LoVo (cell line): ENCODE data around the gene CPNE9.

Experiments
- DNase-seq: peaks from one replicate; pipeline ENCODE4 v3.0.0-alpha.2; 2016; ENCODE audit warnings: low spot score

CPNE9 gene, protein sequence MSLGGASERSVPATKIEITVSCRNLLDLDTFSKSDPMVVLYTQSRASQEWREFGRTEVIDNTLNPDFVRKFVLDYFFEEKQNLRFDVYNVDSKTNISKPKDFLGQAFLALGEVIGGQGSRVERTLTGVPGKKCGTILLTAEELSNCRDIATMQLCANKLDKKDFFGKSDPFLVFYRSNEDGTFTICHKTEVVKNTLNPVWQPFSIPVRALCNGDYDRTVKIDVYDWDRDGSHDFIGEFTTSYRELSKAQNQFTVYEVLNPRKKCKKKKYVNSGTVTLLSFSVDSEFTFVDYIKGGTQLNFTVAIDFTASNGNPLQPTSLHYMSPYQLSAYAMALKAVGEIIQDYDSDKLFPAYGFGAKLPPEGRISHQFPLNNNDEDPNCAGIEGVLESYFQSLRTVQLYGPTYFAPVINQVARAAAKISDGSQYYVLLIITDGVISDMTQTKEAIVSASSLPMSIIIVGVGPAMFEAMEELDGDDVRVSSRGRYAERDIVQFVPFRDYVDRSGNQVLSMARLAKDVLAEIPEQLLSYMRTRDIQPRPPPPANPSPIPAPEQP

DNA sequence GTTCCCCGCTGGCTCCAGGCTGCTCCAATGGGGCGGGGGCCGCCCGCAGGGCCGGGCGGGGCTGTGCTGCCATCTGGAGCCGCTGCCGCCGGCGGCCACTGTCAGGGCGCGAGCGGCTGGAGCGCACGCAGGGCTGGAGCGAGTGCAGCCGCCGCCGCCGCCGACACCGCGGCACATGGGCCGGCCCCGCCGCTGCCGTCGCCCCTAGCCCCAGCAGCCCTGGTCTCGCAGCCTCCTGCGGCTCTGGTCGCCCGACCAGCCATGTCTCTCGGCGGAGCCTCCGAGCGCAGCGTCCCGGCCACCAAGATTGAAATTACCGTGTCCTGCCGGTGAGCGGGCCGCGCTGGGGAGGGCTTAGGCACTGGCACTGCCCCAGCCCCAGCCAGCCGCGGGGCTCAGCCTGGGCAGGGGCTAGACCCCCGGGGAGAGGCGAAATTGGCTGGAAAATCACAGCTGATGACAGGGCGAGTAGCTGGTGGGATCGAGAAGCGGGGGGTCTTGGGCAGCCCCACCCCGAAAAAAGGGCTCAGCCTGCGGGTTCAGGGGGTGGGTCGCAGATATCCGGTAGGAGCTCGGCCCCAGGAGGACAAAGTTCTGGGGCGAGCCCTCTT, at the start of gene CPNE9:
TSS of gene CPNE9 (plus strand) at position 98 of the 611 bp plus-strand sequence. CDS start at position 262, 164 bp downstream.
- DNase-seq = no peak

DNA sequence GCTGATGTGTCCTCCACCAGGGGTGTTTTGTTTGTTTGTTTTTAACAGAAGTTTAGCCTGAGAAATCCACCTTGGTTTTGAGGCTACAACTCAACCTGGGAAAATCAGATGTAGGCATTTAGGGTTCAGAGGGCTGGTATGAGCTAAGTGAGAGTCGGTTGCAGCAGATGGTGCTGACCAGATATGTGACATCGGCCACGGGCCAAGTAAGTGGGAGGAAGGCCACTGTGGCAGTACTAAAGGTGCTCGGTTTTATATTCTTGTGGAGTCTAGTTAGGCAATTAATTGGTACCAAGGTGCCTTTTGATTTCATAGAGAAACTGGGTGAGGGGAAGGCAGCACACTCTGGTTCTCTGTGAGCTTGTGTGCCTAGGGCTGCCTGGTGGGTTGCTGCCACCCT, 43.8 kb upstream of the CPNE9 start:
- DNase-seq = no peak

DNA sequence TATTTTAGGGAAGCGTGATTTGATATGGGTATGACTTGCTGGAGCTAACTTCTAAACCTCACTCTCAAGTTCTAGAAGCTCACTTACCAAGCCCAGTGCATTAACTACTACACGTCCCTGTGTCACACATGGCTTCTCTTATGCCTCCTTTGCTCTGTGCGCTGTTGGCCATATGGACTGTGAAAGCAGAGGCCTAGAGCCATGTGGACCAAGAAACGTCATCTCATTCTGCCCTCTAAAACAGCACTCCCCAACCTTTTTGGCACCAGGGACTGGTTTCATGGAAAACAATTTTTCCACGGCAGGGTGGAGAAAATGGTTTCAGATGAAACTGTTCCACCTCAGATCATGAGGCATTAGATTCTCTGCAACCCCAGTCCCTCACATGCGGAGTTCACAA, 42.7 kb upstream of the CPNE9 start:
- DNase-seq = no peak

DNA sequence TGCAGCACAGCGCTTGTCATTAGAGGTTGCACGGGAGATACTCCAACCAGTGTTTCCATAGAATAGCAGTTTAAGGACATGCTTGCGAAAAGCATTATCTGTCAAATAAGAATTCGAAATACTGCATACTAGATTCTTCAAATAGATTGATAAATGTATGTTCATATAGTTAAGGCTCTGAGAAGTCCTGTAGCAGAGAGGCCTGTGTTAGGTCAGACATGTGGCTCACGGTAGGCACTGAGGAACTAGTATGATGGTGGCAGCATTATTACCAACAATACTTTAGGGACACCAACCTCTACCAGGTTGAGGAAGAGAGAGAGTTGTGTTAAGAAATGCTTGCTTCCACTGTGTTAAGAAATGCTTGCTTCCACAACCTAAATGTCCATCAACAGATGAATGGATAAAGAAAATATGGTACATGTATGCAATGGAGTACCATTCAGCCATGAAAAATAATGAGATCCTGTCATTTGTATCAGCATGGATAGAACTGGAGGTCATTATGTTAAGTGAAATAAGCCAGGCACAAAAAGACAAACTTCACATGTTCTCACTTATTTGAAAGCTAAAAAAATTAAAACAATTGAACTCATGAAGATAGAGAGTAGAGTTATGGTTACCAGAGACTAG, 39.4 kb upstream of the CPNE9 start:
- DNase-seq = no peak

DNA sequence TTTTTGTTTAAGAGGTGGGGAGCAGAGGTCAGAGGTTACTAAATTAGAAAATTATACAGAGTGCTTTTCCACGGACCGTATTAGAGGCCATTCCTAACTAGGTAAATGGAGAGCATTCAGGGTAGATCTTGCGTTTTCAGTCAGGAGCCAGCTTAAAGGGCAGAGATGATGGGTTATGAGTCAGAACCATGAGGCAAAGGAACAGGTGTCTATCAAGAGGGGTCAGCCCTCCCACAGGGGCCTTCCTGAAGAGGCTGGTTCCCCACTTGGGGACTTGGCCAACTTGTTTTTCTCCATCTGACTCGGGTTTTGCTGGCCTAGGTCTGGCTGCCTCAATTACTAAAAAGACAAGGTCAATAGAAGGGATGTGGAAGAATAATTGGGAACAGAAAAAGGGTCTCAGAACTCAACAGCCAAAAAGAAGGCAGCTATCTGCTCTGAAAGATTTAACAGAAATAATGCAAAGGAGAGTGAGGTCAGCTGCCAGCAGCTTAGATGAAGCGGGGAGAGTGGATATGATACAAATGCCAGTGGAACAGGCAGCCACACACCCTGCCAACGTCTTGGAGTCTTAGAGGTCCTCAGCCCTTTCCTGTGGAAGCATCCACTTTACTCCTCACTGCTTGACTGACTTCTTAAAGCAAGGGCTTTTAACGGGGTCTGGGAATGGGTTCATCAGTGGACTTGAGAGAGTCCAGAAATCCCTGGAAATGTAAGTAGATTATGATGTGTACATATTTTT, 36.8 kb upstream of the CPNE9 start:
- no peak for DNase-seq

DNA sequence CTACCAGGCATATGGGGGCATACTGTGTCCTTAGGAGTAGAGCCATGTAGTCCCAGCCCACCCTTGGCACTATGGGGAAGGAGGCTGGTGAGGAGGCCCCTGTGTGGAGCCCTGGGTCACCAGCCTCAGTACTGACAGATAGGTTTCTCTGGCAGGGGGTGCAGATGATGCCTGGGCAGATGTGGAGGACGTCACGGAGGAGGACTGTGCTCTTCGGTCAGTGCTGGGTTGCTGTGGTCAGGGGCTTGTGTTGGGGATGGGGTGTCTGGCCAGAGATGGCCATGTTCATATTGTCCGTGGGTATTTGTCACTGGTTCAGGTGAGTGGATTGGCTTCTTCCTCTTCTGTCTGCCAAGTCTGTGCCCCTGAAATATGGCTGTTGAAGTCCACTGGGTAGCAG, 34.4 kb upstream of the CPNE9 start:
- DNase-seq = no peak

DNA sequence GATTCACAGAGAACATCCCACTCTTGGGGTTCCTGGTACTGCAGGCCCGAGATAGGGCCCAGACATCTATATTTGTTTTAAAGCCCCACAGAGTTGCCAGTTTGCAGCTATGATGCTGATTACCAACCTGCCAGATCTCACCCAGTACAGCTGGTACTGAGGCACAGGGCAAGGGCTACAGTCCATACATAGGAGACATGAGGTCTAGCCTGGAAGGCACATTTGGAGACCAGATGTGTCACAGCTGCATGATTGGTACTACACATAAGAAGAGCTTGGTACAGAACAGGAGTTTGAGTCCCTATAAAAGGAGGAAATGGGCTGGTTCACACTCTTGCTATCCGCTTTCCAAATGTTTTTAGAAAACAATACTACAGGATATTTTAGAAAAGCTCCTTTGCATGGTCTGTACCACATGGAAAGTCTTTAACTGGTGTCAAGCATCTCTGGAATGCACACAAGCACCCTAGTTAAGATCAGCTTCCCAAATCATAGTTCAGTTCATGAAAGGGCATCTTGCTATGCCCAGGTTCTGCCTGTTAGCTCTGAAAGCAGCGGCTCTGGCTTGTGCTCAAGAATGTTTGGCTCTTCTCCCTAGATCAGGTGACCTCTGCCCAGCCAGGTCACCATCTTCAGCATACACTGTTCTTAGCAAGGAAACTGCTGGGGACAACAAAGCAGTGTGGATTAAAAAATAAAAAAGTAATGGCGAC, 33.8 kb upstream of the CPNE9 start:
- DNase-seq = peak; percentile 18

DNA sequence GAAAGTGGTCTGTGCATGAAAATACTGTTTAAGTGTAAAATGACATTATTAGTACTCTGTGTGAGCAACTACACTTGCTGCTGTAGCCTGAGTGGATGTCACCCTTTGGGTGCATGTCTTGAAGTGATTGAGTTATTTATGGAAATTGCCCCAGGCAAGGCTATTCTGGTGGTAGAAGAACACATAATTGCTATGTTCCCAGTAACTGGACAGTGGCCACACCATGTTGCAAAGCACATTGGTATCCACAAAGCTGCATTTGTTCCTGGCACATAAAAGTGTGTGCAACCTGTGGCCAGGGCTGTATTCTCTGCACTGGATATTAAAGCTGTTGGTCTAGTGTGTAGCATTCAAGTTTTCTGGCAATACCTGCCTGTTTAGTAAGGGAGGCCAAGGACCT, 30.6 kb upstream of the CPNE9 start:
- no peak for DNase-seq

DNA sequence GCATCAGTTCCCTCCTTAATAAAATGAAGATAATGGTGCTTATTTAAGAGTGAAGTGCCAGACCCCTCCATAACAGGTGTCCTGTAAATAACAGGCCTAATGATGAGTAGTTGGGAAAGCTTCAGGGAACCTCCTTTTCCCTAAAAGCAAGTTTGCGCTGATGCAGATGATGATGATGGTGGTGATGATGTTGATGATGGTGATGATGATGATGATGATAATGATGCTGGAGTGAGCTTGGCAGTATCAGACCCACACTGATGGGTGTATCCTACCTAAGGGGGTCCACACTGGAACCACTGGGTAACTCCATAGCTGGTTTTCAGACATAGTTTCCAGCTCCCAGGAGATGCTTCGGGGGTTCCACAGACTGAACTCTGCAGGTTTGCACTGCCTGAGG, 29.9 kb upstream of the CPNE9 start:
- DNase-seq = no peak

DNA sequence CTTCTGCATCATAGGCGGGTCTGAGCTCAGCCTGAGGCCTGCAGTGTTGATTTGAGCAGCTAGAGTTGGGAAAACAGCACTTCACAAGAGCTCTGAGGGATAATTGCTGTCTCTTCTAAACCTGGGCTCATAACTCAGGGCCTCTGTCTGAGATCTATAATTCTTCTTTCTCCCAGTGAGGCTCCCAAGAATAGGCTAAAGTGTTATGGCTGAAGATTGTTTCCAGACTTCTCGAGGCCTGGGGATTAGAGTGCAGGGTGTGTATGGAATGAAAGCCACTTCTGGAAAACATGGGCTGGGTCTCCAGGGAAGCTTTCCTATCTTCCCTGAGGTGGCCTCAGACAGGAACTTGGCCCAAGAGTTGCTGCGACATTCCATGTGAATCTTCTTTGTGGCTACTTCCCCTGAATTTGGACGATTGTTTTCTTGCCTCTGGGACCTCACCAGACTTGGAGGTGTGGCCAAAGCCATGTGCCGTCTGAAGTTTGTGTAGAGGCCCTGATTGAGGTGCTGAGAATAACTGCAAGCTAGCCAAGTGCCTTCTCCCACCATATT, 27.8 kb upstream of the CPNE9 start:
- no peak for DNase-seq

DNA sequence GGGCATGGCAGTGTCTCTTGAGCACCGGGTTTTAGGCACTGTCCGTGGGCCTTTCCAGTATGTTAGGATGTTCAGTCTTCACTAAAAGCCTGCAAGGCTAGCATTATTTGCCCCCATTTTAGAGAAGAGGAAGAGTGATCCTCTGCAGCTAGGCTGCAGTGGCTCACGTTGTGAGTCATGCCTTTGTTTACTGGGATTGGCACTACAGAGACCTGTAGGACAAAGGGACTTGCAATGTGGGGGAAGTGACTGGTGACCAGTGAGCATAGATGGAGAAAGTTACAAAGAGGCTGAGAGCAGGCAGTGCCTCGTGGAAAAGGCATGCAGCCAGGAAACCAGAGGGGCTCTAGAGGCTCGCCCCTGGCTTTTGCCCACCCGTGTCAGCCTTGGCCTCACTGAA, 26.8 kb upstream of the CPNE9 start:
- no peak for DNase-seq

DNA sequence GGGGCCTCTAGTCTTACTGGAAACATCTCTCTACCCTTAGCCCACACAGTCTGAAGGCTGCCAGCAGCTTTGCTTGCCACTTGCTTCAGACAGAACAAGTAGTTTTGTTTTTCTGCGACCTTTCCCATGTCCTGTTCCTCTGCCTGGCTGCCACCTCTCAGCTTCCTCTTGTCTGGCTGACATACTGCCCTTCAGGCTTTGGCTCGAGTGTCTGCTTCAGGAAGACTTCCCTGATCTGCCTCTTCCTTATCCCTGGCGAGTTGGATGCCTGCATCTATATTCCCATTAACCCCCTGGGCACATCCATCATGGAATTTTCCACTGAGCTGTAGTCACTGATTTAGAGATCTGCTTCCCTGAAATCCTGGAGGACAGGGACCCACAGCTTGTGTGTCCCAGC, 25.1 kb upstream of the CPNE9 start:
- no peak for DNase-seq

DNA sequence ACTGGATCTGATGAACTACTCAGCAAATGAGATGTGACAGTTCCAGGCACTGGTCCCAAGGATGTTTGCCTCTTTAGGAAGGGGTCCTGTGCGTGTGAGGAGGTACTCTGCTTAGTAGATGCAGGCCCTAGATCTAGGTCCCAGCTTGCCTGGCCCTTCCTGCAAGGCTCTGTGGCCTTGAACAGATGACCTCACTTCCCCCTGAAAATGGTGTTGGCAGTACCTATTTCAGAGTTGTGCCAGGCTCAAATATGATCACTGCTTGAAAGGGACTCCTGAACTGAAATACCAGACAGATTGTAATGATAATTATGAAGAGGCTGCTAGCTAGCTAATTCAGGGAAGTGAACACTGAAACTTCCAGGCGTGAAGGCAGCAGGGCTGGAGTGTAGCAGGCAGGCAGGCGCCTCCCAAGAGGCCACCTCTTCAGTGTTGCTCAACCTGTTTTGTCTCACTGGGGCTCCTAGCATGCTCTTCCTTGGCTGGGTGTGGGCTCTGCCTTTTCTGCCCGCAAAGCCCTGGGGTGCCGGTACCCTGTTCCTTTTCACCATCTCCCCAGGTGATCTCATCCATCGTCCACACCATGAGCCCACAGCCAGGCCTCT, 24.1 kb upstream of the CPNE9 start:
- DNase-seq = no peak

DNA sequence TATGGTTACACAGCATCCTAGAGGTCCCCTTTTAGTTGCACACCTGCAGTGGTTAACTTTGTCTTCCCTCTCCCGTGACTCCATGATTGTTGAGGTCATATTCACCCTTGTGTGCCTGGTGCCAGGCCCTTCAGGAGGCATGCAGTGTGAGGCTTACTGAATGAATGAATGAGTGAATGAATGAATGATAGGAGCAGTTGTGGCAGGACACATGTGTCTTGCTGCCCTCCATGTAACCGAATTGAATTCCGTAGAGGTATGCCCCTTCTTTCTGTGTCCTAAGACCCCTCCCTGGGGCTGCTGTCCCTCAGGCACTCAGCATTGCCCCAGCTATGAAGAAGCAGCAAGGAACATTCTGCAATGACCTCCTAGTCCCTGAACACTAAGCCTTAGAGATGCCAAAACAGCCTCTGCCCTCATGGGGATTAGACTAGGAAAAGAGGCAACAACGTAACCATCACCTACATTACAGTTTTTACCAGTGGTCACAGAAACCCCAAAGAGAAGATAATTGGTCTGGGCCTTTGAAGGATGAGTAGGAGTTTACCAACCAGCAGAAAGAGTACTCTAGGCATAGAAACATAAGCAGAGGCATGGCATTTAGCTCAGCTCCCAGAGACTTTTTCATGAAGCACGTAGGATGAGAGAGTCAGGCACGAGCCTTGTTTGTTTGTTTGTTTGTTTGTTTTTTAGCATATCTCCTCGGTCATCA, 22.5 kb upstream of the CPNE9 start:
- DNase-seq = no peak

DNA sequence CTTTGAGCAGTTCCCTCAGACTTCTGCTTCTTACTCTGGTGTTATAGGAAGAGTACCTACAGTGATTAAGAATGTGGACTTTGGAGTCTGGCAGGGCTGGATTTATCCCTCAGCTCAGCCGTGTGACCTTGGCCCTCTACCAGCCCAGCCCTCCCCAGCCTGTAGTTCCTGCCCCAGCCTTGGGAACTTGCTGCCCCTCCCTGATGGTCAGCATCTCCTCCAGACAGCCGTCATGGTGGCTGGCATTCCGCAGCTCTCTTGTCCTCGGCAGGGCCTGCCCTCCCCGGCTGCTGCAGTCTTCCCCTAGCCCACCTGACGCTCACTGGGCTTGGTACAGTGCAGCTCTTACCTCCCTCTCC, 21.9 kb upstream of the CPNE9 start:
- DNase-seq = no peak

DNA sequence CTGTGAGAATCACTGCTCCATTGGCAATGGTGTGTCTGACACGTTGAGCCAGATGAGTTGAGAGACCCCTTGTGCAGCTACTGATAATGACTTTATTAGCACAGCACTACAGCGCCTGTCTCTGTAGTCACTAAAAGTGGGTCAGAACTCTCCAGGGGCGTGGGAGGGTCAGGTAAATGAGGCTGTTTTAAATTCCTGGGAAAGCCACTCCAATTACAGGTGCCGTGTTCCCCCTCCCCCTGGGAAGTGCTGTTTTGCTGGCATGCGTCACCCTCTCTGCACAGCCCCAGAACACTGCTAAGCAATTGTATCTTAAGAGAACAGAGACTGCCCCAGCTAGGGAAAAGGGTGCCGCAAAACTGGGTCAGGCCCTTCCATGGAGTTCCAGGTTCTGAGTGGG, 21.5 kb upstream of the CPNE9 start:
- no peak for DNase-seq

DNA sequence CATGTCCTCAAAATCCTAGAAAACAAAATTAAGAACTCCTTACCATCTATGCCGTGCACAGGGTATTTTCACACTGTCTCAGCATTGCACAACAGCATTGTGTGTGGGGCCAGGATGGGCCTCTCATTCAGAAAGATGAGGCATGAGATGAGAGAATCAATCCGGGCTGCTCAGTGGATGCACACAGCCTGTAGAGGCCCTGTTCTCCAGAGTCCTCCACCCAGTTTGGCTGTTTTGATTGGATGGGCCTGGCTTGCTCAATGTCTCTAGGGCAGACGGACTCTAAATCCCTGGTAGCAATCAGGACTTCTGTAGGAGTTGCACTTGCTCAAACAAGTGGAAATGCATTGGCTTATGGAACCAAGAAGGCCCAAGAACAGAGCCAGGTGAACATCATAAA, 20.2 kb upstream of the CPNE9 start:
- no peak for DNase-seq

DNA sequence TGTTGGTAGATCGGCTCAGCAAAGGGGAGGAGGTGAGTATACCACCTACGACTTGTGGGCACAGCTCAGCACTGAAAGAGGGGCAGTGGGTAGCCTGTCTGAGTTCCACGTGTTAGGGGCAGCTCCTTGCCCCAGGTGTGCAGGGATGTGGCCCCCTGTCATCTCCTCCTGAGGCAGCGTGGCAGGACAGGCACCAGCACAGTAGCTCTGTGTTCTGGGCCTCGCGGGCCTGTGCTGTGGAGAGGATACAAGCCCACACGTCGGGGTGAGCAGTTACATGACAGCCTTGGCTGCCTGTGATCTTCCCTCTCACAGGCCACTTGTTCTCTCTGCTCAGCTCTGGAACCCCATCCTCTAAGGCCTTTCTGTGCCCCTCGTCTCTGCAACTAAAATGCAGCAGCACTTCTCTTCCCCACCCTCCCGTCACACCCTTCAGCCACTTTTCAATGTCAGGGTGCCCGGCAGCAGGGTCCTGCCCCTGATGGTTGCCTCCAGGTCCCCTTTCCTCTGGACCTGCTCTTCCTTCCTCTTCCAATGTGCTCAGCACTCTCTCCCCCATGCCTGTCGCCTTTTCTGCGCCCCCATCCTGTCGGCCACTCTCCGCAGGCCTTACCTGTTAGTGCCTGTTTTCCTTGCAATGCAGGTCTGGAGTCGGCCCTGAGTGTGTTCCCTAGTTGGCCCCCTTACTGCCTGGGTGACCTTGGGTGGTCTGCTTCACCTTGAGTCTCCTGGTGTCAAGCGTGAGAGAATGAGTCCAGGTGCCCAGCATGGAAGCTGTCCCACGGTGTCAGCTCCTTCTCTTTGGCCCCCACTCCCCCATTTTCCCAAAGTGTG, 18.2 kb upstream of the CPNE9 start:
- no peak for DNase-seq

DNA sequence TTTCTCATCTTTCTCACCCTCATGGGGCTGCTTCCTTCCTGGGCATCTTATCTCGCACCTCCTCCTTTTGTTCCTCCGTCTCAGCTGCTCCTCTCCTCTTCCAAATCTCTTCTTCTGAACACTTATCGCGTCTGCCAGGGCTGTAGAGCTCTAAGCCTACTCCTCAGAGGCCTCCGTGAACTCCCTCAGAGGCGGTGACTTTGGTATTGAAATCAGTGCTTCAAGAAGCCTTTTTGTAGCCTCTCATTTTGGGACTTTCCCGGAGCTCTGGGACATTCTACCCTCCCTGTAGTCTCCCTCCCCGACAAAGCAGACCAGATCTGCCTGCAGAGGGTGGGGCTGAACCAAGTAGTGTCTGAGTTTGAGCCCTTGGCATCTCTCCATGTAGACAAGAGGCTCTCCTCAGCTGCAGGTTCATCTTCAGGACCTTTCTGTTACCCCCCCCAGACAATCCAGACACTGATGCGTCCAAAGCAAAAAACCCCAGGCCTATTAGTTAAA, 17.5 kb upstream of the CPNE9 start:
- DNase-seq = no peak
